PC-3 (cell line): ENCODE measurements around the gene SLC12A3. TPM values are rescaled to one million over a fixed set of nuclear protein-coding genes. Genes with fewer than 3 reads are reported as not detected.
A peak's percentile ranks its signal among the peaks of the same experiment; 100 is the strongest.

Source experiments
- ATAC-seq: fragments of 200-7000 bp; cut with Tn5 transposase; 2 replicates; pipeline ENCODE4 v1.9.1; 2020; ENCODE audit warnings: mild to moderate bottlenecking, moderate library complexity
- BruUV-seq: library from RNA; stranded (reverse); fragments of 400-500 nt; replicated peaks from 2 replicates; lab custom pipeline; 2021; lab: Mats Ljungman, UMichigan
- CTCF ChIA-PET: fragments of 300-600 bp; sonication (Branson Sonifier 250); formaldehyde crosslinking; loops from one replicate; lab custom pipeline; 2022; ENCODE audit warnings: antibody characterized with exemption; lab: Charles Lee
- POLR2A ChIA-PET: fragments of 300-600 bp; sonication (Branson Sonifier 250); formaldehyde crosslinking; loops from one replicate; lab custom pipeline; 2022; ENCODE audit warnings: antibody characterized with exemption; ENCODE audit not compliant: unreplicated experiment; lab: Charles Lee
- DNase-seq: peaks from one replicate; pipeline ENCODE4 v3.0.0-alpha.2; 2015
- H2AFZ ChIP-seq: fragments of 300-600 bp; sonication (generic); 2 replicates; pipeline ENCODE4 v1.6.0; 2016; ENCODE audit warnings: antibody characterized with exemption, low read length
- H3F3A ChIP-seq: fragments of 300-600 bp; sonication (generic); one replicate; pipeline ENCODE4 v1.6.0; 2017; ENCODE audit warnings: antibody characterized with exemption, low read length, control low read depth, mild to moderate bottlenecking; ENCODE audit not compliant: unreplicated experiment
- H3K27ac ChIP-seq: fragments of 300-600 bp; sonication (generic); 2 replicates; pipeline ENCODE4 v1.5.1; 2016; ENCODE audit warnings: mild to moderate bottlenecking, low read length
- H3K27me3 ChIP-seq: fragments of 300-600 bp; sonication (generic); 2 replicates; pipeline ENCODE4 v1.6.1; 2016; ENCODE audit warnings: low read length, mixed read lengths
- H3K36me3 ChIP-seq: fragments of 300-600 bp; sonication (generic); 2 replicates; pipeline ENCODE4 v1.6.1; 2016; ENCODE audit warnings: low read depth, mixed run types, low read length, mixed read lengths
- H3K4me1 ChIP-seq: fragments of 300-600 bp; sonication (generic); 2 replicates; pipeline ENCODE4 v1.5.1; 2016; ENCODE audit warnings: low read length; ENCODE audit not compliant: insufficient read depth
- H3K4me2 ChIP-seq: fragments of 300-600 bp; sonication (generic); 2 replicates; pipeline ENCODE4 v1.6.0; 2016; ENCODE audit warnings: low read length
- H3K4me3 ChIP-seq: fragments of 300-600 bp; sonication (generic); 2 replicates; pipeline ENCODE4 v1.5.1; 2016; ENCODE audit warnings: mild to moderate bottlenecking, low read length, mixed read lengths
- H3K79me2 ChIP-seq: fragments of 300-600 bp; sonication (generic); 2 replicates; pipeline ENCODE4 v1.6.1; 2017; ENCODE audit warnings: low read length, mixed read lengths
- H3K9ac ChIP-seq: fragments of 300-600 bp; sonication (generic); 2 replicates; pipeline ENCODE4 v1.6.0; 2016; ENCODE audit warnings: mild to moderate bottlenecking, low read length
- H3K9me2 ChIP-seq: fragments of 300-600 bp; sonication (generic); replicated peaks from 2 replicates; pipeline ENCODE4 v1.6.1; 2016; ENCODE audit warnings: mixed run types, low read length, mixed read lengths
- H3K9me3 ChIP-seq: fragments of 300-600 bp; sonication (generic); 2 replicates; pipeline ENCODE4 v1.6.1; 2016; ENCODE audit warnings: low read length, mixed read lengths
- H4K20me1 ChIP-seq: fragments of 300-600 bp; sonication (generic); 2 replicates; pipeline ENCODE4 v1.6.1; 2016; ENCODE audit warnings: low read length, mixed read lengths
- EZH2 ChIP-seq: fragments of 300-600 bp; sonication (generic); IDR thresholded peaks from one replicate; pipeline ENCODE4 v1.6.1; 2017; ENCODE audit warnings: antibody characterized with exemption, mild to moderate bottlenecking, low read length; ENCODE audit not compliant: unreplicated experiment
- EZH2phosphoT487 ChIP-seq: fragments of 300-600 bp; sonication (generic); IDR thresholded peaks from 2 replicates; pipeline ENCODE4 v1.6.1; 2018; ENCODE audit warnings: mild to moderate bottlenecking, antibody characterized with exemption, low read length, borderline replicate concordance
- intact Hi-C: fragments of 100-400 bp; cut with micrococcal nuclease; formaldehyde crosslinking; loops from 2 replicates; pipeline ENCODE4 v1.9.0; 2023
- microRNA-seq: library from miRNA; unstranded; fragments of <30 nt; microRNA quantifications from one replicate; pipeline ENCODE4 v1.1.0, GENCODE V29; 2020; ENCODE audit not compliant: unreplicated experiment
- total RNA-seq: library from RNA; depleted of rRNA; stranded (reverse); fragments of >200 nt; gene quantifications from 2 replicates; pipeline ENCODE4 v1.2.3, GENCODE V29; 2014; rRNA removed
- TF ChIP-seq, protein P1 (sequence below): fragments of 300-600 bp; sonication (generic); conservative IDR thresholded peaks from 2 replicates; pipeline ENCODE4 v1.5.1; 2017; ENCODE audit warnings: antibody characterized with exemption, low read depth, mild to moderate bottlenecking, low read length

The SLC12A3 gene
- total RNA-seq, 1 experiment from 2014 or later: not detected

DNA sequence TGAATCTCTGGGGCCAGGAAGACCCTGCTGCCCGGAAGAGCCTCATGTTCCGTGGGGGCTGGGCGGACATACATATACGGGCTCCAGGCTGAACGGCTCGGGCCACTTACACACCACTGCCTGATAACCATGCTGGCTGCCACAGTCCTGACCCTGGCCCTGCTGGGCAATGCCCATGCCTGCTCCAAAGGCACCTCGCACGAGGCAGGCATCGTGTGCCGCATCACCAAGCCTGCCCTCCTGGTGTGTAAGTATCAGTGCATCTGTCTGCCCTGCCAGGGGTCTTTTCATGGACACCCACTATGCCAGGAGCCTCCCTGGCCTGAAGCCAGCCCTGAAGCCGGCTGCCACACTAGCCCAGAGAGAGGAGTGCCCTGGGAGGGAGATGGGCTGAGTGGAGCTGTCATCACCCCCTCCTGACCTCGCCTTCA lies 96.9 kb downstream of the SLC12A3 start, which contains the start of gene CETP:
TSS of gene CETP (plus strand) at position 100 of the 431 bp plus-strand sequence. CDS start at position 130, 30 bp downstream.
- H3K9me3 ChIP-seq: no peaks in the 10 kb centered on the region
- peaks cover 2% of the 10 kb centered on the region; the same call in 1 of the 2 replicates for H3K36me3 ChIP-seq
- DNase-seq (no peak), ATAC-seq (no peak)
- no peaks in the 10 kb centered on the region for H3K79me2 ChIP-seq
- peaks cover 7% of the 10 kb centered on the region; the same call in 1 of the 2 replicates for H3K4me1 ChIP-seq
- intact Hi-C loops: no loop called here
- POLR2A ChIA-PET: no interaction called here
- no peak within 1 kb of the TSS for H3K4me2 ChIP-seq
- H3F3A ChIP-seq: no peaks in the 10 kb centered on the region
- no peak within 1 kb of the TSS for H3K27ac ChIP-seq
- H3K9ac ChIP-seq: no peak within 1 kb of the TSS
- no peak within 1 kb of the TSS for H2AFZ ChIP-seq
- CTCF ChIA-PET: no interaction called here
- no peaks in the 10 kb centered on the region for H3K27me3 ChIP-seq
- H4K20me1 ChIP-seq: no peaks in the 10 kb centered on the region
- TF ChIP-seq EZH2 (no peak), EZH2phosphoT487 (no peak)
- TF ChIP-seq, protein P1, sequence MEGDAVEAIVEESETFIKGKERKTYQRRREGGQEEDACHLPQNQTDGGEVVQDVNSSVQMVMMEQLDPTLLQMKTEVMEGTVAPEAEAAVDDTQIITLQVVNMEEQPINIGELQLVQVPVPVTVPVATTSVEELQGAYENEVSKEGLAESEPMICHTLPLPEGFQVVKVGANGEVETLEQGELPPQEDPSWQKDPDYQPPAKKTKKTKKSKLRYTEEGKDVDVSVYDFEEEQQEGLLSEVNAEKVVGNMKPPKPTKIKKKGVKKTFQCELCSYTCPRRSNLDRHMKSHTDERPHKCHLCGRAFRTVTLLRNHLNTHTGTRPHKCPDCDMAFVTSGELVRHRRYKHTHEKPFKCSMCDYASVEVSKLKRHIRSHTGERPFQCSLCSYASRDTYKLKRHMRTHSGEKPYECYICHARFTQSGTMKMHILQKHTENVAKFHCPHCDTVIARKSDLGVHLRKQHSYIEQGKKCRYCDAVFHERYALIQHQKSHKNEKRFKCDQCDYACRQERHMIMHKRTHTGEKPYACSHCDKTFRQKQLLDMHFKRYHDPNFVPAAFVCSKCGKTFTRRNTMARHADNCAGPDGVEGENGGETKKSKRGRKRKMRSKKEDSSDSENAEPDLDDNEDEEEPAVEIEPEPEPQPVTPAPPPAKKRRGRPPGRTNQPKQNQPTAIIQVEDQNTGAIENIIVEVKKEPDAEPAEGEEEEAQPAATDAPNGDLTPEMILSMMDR: no peak
- H3K4me3 ChIP-seq: no peak within 1 kb of the TSS
- no TSS peak for BruUV-seq
- H3K9me2 ChIP-seq: no peaks in the 10 kb centered on the region

DNA sequence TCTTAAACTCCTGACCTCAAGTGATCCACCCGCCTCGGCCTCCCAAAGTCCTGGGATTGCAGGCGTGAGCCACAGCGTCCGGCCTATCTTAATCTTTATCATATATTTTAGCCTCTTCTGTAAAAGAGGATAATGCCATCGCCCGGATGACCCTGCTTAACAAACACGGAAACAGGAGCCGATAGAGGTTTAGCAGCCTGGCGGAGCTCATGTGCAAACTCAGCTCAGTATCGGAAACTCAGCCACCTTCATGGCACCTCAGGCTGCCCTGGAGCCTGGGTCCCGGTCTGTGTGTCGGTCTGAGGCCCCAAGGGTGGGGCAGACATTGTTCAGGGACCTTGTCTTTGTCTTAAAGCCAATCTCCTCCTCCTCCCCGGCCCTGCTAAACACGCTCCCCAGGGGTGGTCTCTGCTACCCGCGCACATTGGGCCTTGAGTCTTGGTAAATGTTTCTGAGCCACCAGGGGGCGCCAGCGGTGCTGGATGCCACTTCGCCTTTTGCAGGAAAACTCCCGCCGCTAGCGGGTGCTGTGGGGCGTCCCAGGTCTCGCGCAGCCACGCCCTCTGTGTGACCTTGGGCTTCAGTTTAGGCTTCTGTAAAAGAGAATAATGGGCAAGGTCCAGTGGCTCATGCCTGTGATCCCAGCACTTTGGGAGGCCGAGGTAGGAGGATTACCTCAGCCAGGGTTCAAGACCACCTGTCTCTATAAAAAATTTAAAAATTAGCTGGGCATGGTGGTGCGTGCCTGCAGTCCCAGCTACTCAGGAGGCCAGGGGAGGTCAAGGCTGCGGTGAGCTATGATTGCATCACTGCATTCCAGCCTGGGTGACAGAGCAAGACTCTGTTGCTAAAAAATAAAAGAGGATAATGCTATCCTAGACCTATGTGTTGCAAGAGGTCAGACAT lies 99.5 kb downstream of the SLC12A3 start:
- Histone ChIP-seq H3K9ac (no peak overlapping the region), H3K9me2 (no peaks in the 10 kb centered on the region), H3K27ac (no peak overlapping the region), H3K36me3 (peaks cover 2% of the 10 kb centered on the region; the same call in 1 of the 2 replicates), H3F3A (no peaks in the 10 kb centered on the region), H2AFZ (no peak overlapping the region; the same call in 1 of the 2 replicates), H3K4me2 (no peak overlapping the region), H3K27me3 (no peaks in the 10 kb centered on the region), H3K9me3 (no peaks in the 10 kb centered on the region), H3K4me1 (peaks cover 7% of the 10 kb centered on the region; the same call in 1 of the 2 replicates), H4K20me1 (no peaks in the 10 kb centered on the region), H3K4me3 (no peak overlapping the region), H3K79me2 (no peaks in the 10 kb centered on the region)
- no peak for TF ChIP-seq EZH2
- TF ChIP-seq EZH2phosphoT487: no peak
- TF ChIP-seq, protein P1: peak; percentile 94
- ChIA-PET POLR2A (no interaction called here), CTCF (no interaction called here)
- intact Hi-C loops: loop anchor here (1.0 kb wide), 1 partner anchor 81 kb away; no protein-coding TSS in a partner anchor
- ATAC-seq (peak; percentile 59), DNase-seq (peak; percentile 76)
- BruUV-seq: no TSS peak

Small RNA genes within 50 kb of the gene (microRNA-seq; reads per million reads assigned to microRNA genes)
- gene MIR138-2 (3.0 reads per million, percentile 7 among the genes with 10 or more reads in this experiment), gene MIR6863 (not detected)

Other genes starting within 250 kb of the SLC12A3 start
- gene MT1E, start 239.4 kb upstream of the SLC12A3 start, total RNA-seq: not detected in 2 replicates
- gene MT1M, start 232.5 kb upstream of the SLC12A3 start, total RNA-seq: 1.3 and 1.5 TPM in 2 replicates
- gene MT1A, start 226.5 kb upstream of the SLC12A3 start, total RNA-seq: not detected in 2 replicates
- not detected in 2 replicates for gene MT1B, start 213.3 kb upstream of the SLC12A3 start, total RNA-seq
- gene MT1F, start 207.2 kb upstream of the SLC12A3 start, total RNA-seq: 15.2 and 27.3 TPM in 2 replicates
- not detected in 2 replicates for gene MT1G, start 197.1 kb upstream of the SLC12A3 start, total RNA-seq
- not detected in 2 replicates for gene MT1H, start 195.4 kb upstream of the SLC12A3 start, total RNA-seq
- gene MT1X, start 182.7 kb upstream of the SLC12A3 start, total RNA-seq: 83.8 and 120 TPM in 2 replicates
- 94.5 and 98.6 TPM in 2 replicates for gene NUP93, start 135.1 kb upstream of the SLC12A3 start, total RNA-seq
- 50.1 and 54.9 TPM in 2 replicates for gene HERPUD1, start 66.9 kb downstream of the SLC12A3 start, total RNA-seq
- not detected in 2 replicates for gene CETP, start 96.7 kb downstream of the SLC12A3 start, total RNA-seq
- 0.98 and 4.4 TPM in 2 replicates for gene NLRC5, start 124.3 kb downstream of the SLC12A3 start, total RNA-seq
- gene CPNE2, start 227.4 kb downstream of the SLC12A3 start, total RNA-seq: 14.5 and 18.1 TPM in 2 replicates